Muscle layer of duodenum (tissue), 2 donors: Measurements from ENCODE around the gene GSDMA.

Source experiments
- H3K27ac ChIP-seq: one replicate; pipeline ENCODE4 v1.7.0; 2013; ENCODE audit warnings: mild to moderate bottlenecking, low read length
- H3K27me3 ChIP-seq: one replicate; pipeline ENCODE4 v1.7.0; 2013; ENCODE audit warnings: low read depth, mild to moderate bottlenecking, control low read depth, low read length
- H3K36me3 ChIP-seq, 2 donors: one replicate each; pipeline ENCODE4 v1.7.0; 2013; ENCODE audit warnings: low read length in 2 of 2, control low read depth in 1 of 2, mild to moderate bottlenecking in 1 of 2; ENCODE audit not compliant: insufficient read depth in 2 of 2, control insufficient read depth in 1 of 2
- H3K4me1 ChIP-seq, 2 donors: one replicate each; pipeline ENCODE4 v1.7.0; 2013; ENCODE audit warnings: low read length in 2 of 2, mild to moderate bottlenecking in 2 of 2, control low read depth in 1 of 2, moderate library complexity in 1 of 2; ENCODE audit not compliant: insufficient read depth in 2 of 2, control insufficient read depth in 1 of 2
- H3K4me3 ChIP-seq, 2 donors: one replicate each; pipeline ENCODE4 v1.7.0; 2013; ENCODE audit warnings: low read length in 2 of 2, low read depth in 1 of 2, mild to moderate bottlenecking in 1 of 2
- H3K9me3 ChIP-seq, 2 donors: one replicate each; pipeline ENCODE4 v1.7.0; 2013; ENCODE audit warnings: low read length in 2 of 2, control low read depth in 1 of 2, mild to moderate bottlenecking in 1 of 2; ENCODE audit not compliant: control insufficient read depth in 1 of 2
- donor health status: healthy.

GSDMA gene

DNA sequence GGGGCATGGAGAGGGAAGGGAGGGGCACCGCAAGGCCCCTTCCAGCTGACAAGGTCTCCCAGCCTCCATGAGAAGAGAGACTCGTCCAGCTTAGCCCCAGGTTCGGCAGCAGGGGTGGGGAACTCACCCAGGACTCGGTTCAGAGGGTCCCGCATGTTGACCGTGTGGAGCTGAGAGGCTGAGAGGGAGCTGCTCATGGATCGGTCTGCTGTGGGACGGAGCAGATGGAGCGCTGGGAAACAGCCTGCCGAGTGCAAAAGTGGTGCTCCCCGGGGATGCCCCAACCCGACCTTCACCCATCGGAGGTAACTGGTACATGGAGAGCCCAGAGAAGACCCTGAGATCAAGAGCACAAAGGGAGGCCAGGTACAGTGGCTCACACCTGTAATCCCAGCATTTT lies 57.3 kb downstream of the GSDMA start:
- Histone ChIP-seq H3K27ac (no peak overlapping the region), H3K9me3 (no peaks in the 10 kb centered on the region), H3K4me3 (no peak overlapping the region), H3K27me3 (no peaks in the 10 kb centered on the region), H3K36me3 (peaks cover 19 to 42% of the 10 kb centered on the region in 2 donors), H3K4me1 (peaks cover 0 to 42% of the 10 kb centered on the region in 2 donors)

GRCh38 chr17:40021451-40021971 lies 58.7 kb downstream of the GSDMA start:
- Histone ChIP-seq H3K36me3 (peaks cover 31 to 48% of the 10 kb centered on the region in 2 donors), H3K4me1 (peaks cover 0 to 51% of the 10 kb centered on the region in 2 donors), H3K27ac (peak overlapping the region; percentile 67), H3K4me3 (no peak overlapping the region), H3K9me3 (no peaks in the 10 kb centered on the region), H3K27me3 (no peaks in the 10 kb centered on the region)

DNA sequence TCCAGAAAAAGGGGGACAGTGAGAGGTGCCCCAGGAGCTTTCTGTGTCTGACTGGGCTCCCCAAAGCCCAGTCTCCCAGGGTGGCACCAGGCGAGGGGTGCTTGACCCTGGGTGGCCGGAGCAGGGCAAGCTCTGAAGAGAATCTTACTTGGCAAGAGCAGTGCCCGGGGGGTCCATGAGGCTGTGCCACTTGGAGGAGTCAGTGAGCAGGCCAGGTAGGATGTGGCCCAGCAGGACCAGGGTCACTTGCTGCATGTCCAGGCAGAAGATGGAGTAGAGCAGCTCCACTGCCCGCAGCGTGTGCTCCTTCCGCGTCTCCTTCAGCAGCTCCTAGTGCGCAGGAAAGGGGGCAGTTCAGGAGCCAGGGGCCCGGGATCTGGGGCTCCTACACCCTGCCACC lies 59.7 kb downstream of the GSDMA start:
- Histone ChIP-seq H3K4me3 (no peak overlapping the region), H3K36me3 (peaks cover 34 to 49% of the 10 kb centered on the region in 2 donors), H3K27me3 (no peaks in the 10 kb centered on the region), H3K9me3 (no peaks in the 10 kb centered on the region), H3K4me1 (peaks cover 0 to 51% of the 10 kb centered on the region in 2 donors), H3K27ac (no peak overlapping the region)

DNA sequence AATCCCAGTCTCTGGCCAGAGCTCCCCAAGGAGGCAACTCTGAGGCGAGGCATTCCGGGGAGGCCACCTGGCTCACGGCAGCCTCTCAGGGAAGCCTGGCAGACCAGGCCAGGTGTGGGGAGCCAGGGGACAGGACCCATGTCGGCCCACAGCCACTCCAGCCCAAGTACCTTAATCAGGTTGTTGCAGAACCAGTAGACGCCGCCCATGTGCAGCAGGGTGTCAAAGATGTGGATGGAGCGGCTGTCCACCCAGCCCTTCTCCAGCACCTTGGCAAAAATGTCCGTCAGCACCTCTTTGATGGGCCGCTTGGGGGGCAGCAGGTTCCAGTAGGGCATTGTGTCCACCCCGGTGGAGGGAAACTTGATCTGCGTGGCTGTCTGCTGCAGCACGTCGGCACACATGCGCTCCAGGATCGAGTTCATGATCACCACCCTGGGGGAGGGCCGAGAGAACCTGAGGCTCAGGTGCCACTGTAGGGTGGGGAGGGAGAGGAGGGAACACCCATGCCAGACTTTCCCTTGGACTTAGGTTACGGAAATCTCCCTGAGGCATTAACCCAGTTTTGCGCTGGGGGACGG lies 60.2 kb downstream of the GSDMA start:
- no peak overlapping the region for H3K4me3 ChIP-seq
- H3K27me3 ChIP-seq = no peaks in the 10 kb centered on the region
- H3K36me3 ChIP-seq = peaks cover 37 to 52% of the 10 kb centered on the region in 2 donors
- no peaks in the 10 kb centered on the region for H3K9me3 ChIP-seq
- peaks cover 0 to 45% of the 10 kb centered on the region in 2 donors for H3K4me1 ChIP-seq
- H3K27ac ChIP-seq = no peak overlapping the region

DNA sequence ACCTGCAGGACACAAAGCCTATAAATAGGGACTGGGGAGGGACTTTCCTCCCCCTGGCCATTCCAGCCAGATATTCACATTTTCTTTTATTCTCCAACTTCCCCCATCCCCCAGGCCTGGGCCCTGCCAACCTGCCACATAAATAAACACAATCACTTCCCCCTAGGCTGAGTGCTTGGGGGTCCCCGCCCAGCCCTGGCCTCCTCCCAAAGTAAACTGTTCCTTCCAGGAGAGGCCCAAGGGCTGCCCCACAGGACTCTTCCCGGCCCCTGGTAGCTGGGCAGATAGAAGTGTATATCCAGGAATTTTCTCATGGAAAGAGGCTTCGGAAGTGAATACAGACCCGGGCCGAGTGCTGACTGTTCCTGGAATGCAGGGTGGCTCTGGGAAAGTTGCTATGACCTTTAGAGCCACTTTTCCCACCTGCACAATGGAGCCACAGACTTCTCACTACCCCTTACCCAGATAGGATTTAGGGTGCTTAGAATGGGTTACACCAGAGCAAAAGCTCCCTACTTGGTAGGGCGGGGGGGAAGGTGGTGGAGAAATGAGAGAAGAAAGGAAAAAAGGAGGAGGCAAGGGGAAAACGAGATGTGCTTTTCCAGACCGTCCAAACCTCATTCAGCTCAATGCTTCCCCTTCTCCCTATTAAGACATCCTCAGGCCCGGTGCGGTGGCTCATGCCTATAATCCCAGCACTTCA lies 60.9 kb downstream of the GSDMA start:
- no peak overlapping the region for H3K27ac ChIP-seq
- peaks cover 43 to 57% of the 10 kb centered on the region in 2 donors for H3K36me3 ChIP-seq

GRCh38 chr17:40024901-40025300 lies 62.1 kb downstream of the GSDMA start:
- Histone ChIP-seq H3K36me3 (peaks cover 51 to 60% of the 10 kb centered on the region in 2 donors), H3K27me3 (no peaks in the 10 kb centered on the region), H3K27ac (no peak overlapping the region), H3K4me3 (no peak overlapping the region), H3K4me1 (peaks cover 0 to 28% of the 10 kb centered on the region in 2 donors), H3K9me3 (no peaks in the 10 kb centered on the region)

More for the DNA sequence above, 60.9 kb downstream of the GSDMA start:
- H3K9me3 ChIP-seq = no peaks in the 10 kb centered on the region
- no peaks in the 10 kb centered on the region for H3K27me3 ChIP-seq
- no peak overlapping the region for H3K4me3 ChIP-seq
- H3K4me1 ChIP-seq = peaks cover 0 to 38% of the 10 kb centered on the region in 2 donors

GRCh38 chr17:40025559-40025958 lies 62.8 kb downstream of the GSDMA start:
- peaks cover 51 to 58% of the 10 kb centered on the region in 2 donors for H3K36me3 ChIP-seq
- H3K27ac ChIP-seq = no peak overlapping the region
- H3K9me3 ChIP-seq = no peaks in the 10 kb centered on the region
- peaks cover 0 to 28% of the 10 kb centered on the region in 2 donors for H3K4me1 ChIP-seq
- H3K27me3 ChIP-seq = no peaks in the 10 kb centered on the region
- no peak overlapping the region for H3K4me3 ChIP-seq

GRCh38 chr17:40025991-40026815 lies 63.4 kb downstream of the GSDMA start:
- H3K27ac ChIP-seq = no peak overlapping the region
- H3K27me3 ChIP-seq = no peaks in the 10 kb centered on the region
- no peak overlapping the region for H3K4me3 ChIP-seq
- H3K4me1 ChIP-seq = peaks cover 0 to 28% of the 10 kb centered on the region in 2 donors
- H3K9me3 ChIP-seq = no peaks in the 10 kb centered on the region
- peaks cover 55 to 61% of the 10 kb centered on the region in 2 donors for H3K36me3 ChIP-seq

DNA sequence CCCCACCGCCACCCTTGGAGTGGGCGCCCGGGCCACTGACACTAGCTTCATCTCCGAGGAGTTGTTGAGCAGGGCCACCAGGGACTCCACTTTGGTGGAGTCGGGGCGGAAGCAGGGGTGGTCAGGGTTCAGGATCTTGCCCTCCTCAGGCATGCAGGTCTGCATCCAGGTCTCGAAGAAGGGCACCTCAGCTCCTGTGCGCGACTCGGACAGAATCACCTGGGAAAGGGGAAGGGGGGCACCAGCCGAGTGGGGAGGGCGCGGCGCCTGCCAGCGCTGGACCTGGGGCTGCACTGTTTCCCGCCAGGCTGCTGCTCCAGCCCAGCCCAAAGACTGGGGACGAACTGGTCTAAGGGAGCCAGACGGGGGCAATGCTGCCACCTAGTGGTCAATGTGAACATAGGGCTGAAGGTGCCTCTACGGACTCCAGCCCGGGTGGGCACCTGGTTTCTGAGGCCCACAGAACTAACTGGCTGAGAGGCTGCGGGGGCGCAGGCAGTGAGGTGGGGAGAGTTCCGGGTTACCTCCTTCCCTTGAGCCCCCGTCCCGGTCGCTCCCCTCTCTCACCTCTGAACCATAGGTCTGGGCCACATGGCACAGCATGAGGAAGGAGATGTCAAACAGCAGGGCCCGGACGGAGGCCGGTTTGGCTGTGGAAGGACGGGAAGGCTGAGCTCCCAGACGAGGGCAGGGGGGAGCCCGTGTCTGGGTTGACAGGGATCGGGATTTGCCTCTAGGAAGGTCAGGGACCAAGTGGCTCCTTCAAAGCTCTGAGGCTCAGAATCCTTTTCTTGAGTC lies 64.2 kb downstream of the GSDMA start:
- no peaks in the 10 kb centered on the region for H3K27me3 ChIP-seq
- peaks cover 0 to 27% of the 10 kb centered on the region in 2 donors for H3K4me1 ChIP-seq
- H3K9me3 ChIP-seq = no peaks in the 10 kb centered on the region
- H3K27ac ChIP-seq = no peak overlapping the region
- H3K36me3 ChIP-seq = peaks cover 60 to 62% of the 10 kb centered on the region in 2 donors
- H3K4me3 ChIP-seq = no peak overlapping the region
